Transverse colon (tissue), 4 donors: ENCODE measurements around the gene KHDC3L. TPM values are rescaled to one million over a fixed set of nuclear protein-coding genes. Genes with fewer than 3 reads are reported as not detected.

Source experiments
- DNase-seq: peaks from one replicate; pipeline ENCODE4 v3.0.0-alpha.2; 2019
- H3K27ac ChIP-seq, 4 donors: fragments of 200-600 bp; sonication (generic); 2 replicates each; pipeline ENCODE4 v1.5.1; 2016 to 2018; ENCODE audit warnings: inconsistent platforms in 4 of 4
- H3K27me3 ChIP-seq: fragments of 200-600 bp; sonication (generic); 2 replicates; pipeline ENCODE4 v1.5.1; 2017; ENCODE audit warnings: inconsistent platforms
- H3K36me3 ChIP-seq, 4 donors: fragments of 200-600 bp; sonication (generic); 2 replicates each; pipeline ENCODE4 v1.5.1; 2017 to 2019; ENCODE audit warnings: inconsistent platforms in 4 of 4
- H3K4me1 ChIP-seq, 4 donors: fragments of 200-600 bp; sonication (generic); 2 replicates each; pipeline ENCODE4 v1.5.1; 2017 to 2020; ENCODE audit warnings: inconsistent platforms in 4 of 4
- H3K4me3 ChIP-seq, 4 donors: fragments of 200-600 bp; sonication (generic); 1 replicate in 1 of 4; 2 replicates in 3 of 4; pipeline versions ENCODE4 v1.5.1 to v1.6.1; 2017 to 2019; ENCODE audit warnings: inconsistent platforms in 4 of 4
- H3K9me3 ChIP-seq, 2 donors: fragments of 200-600 bp; sonication (generic); 2 replicates each; pipeline ENCODE4 v1.5.1; 2017 to 2019; ENCODE audit warnings: inconsistent platforms in 2 of 2
- EP300 ChIP-seq: sonication (generic); formaldehyde crosslinking; IDR thresholded peaks from one replicate; pipeline ENCODE4 v1.6.1; 2017; ENCODE audit warnings: antibody characterized with exemption, low read depth
- POLR2A ChIP-seq: fragments of 450-650 bp; IDR thresholded peaks from one replicate; pipeline ENCODE4 v1.6.1; 2016; ENCODE audit warnings: antibody characterized with exemption, mild to moderate bottlenecking, moderate library complexity
- POLR2AphosphoS5 ChIP-seq, 3 donors: sonication (generic); formaldehyde crosslinking; IDR thresholded peaks; one replicate each; pipeline ENCODE4 v1.6.1; 2016; ENCODE audit warnings: antibody characterized with exemption in 3 of 3
- WGBS, 2 donors: methylation state at CpG; one replicate each; pipeline ENCODE4 v1.1.5; 2018; ENCODE audit warnings: low coverage in 1 of 2; 5-methylcytosine and 5-hydroxymethylcytosine counted together
- in situ Hi-C, 4 donors: fragments of 200-750 bp; cut with MboI; loops; one replicate each; pipeline versions ENCODE4 v1.15.0 to v1.15.1; 2017; ENCODE audit warnings: low sequenced_read_pairs in 3 of 4, low pct_ligation_motif_present in 1 of 4, low pct_unique_long_range_greater_than_20kb in 1 of 4
- intact Hi-C: fragments of 100-400 bp; cut with DNase I; formaldehyde crosslinking; loops from one replicate; pipeline ENCODE4 v1.15.1; 2023; ENCODE audit warnings: low total_unique reads
- total RNA-seq, 4 donors: library from RNA; depleted of rRNA; stranded (reverse); fragments of >200 nt; gene quantifications; one replicate each; pipeline ENCODE4 v1.1.0, GENCODE V29; 2016
- TF ChIP-seq, protein P1 (sequence below), 5 experiments: fragments of 200-600 bp in 3 of 5; fragments of 450-650 bp in 2 of 5; sonication (generic) in 3 of 5; IDR thresholded peaks; 1 replicate in 2 of 5; 2 replicates in 3 of 5; pipeline ENCODE4 v1.5.1; 2016 to 2017; ENCODE audit warnings: antibody characterized with exemption in 5 of 5, inconsistent platforms in 3 of 5, mild to moderate bottlenecking in 2 of 5, moderate library complexity in 1 of 5

Gene KHDC3L, protein sequence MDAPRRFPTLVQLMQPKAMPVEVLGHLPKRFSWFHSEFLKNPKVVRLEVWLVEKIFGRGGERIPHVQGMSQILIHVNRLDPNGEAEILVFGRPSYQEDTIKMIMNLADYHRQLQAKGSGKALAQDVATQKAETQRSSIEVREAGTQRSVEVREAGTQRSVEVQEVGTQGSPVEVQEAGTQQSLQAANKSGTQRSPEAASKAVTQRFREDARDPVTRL
- total RNA-seq: not detected

GRCh38 chr6:73362358-73362757 lies at the start of gene KHDC3L:
TSS of gene KHDC3L (plus strand) at chr6:73362658. CDS start at chr6:73362730, 72 bp downstream.
- H3K36me3 ChIP-seq: no peaks in the 10 kb centered on the region
- no peaks in the 10 kb centered on the region for H3K4me1 ChIP-seq
- no peaks in the 10 kb centered on the region for H3K27me3 ChIP-seq
- in situ Hi-C loops: no loop called here
- no peak for TF ChIP-seq POLR2AphosphoS5 (IDR thresholded peaks at IDR 0.05)
- no peaks in the 10 kb centered on the region for H3K9me3 ChIP-seq
- intact Hi-C loops: no loop called here
- no peak within 1 kb of the TSS for H3K4me3 ChIP-seq
- WGBS, 2 donors: 80 to 88% methylated on average over 1 to 23 of the region's 23 CpGs
- H3K27ac ChIP-seq: no peak within 1 kb of the TSS
- no peak for DNase-seq

DNA sequence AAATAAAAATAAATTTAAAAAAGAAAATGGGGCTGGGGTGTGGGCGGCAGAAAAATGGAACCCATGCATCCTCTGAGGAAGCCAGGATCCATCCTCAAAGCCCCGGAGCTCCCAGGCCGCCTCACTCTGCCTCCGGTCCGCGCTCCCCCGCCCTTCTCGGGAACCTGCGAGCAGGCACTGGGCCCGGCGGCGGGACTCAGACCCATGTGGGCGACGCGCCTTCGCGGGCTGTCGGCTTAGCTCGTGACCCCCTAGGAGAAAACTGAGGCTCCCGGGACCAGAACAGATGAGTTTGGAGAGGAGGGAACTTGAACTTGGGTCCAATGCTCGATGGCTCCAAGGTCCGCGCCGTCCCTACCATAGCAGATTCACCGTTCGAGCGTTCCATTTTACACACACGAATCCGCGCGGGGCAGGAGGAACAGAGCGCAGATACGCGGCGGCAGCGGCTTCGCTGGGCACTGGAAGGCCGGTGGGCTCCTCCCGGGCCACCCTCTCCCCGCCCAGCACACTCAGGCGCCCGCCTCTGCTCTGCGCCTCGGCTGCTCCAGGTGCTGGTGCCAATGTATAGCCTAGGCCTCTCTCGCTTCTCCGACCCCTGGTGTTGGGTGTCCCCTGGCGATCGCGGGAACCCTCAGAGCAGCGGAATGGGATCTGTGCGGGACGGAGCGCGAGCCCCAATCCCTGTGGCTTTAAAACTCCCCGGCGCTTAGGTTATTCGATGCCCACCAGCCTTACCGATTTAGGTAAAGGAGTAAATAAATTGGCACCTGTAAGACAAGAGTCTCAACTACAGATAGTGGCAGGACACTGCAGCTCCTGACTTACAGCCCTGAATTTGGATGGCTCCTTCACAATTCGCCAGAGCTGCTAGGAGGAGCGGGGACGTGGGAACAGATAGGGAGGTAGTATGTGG lies 47.6 kb upstream of the KHDC3L start:
- Histone ChIP-seq H3K4me3 (peak overlapping the region in 1 of 4 donors; percentile 2), H3K36me3 (no peaks in the 10 kb centered on the region), H3K27me3 (peaks cover 26% of the 10 kb centered on the region), H3K9me3 (peaks cover 0 to 6% of the 10 kb centered on the region in 2 donors), H3K4me1 (peaks cover 0 to 6% (median 3%) of the 10 kb centered on the region in 4 donors), H3K27ac (no peak overlapping the region)
- DNase-seq: no peak
- 58 to 100% methylated on average over 1 to 52 of the region's 61 CpGs for WGBS, 2 donors
- TF ChIP-seq, protein P1, sequence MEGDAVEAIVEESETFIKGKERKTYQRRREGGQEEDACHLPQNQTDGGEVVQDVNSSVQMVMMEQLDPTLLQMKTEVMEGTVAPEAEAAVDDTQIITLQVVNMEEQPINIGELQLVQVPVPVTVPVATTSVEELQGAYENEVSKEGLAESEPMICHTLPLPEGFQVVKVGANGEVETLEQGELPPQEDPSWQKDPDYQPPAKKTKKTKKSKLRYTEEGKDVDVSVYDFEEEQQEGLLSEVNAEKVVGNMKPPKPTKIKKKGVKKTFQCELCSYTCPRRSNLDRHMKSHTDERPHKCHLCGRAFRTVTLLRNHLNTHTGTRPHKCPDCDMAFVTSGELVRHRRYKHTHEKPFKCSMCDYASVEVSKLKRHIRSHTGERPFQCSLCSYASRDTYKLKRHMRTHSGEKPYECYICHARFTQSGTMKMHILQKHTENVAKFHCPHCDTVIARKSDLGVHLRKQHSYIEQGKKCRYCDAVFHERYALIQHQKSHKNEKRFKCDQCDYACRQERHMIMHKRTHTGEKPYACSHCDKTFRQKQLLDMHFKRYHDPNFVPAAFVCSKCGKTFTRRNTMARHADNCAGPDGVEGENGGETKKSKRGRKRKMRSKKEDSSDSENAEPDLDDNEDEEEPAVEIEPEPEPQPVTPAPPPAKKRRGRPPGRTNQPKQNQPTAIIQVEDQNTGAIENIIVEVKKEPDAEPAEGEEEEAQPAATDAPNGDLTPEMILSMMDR (IDR thresholded peaks at IDR 0.05): no peak
- TF ChIP-seq EP300 (no peak), POLR2A (no peak), POLR2AphosphoS5 (IDR thresholded peaks at IDR 0.05) (no peak)
- in situ Hi-C loops: no loop called here
- intact Hi-C loops: no loop called here

DNA sequence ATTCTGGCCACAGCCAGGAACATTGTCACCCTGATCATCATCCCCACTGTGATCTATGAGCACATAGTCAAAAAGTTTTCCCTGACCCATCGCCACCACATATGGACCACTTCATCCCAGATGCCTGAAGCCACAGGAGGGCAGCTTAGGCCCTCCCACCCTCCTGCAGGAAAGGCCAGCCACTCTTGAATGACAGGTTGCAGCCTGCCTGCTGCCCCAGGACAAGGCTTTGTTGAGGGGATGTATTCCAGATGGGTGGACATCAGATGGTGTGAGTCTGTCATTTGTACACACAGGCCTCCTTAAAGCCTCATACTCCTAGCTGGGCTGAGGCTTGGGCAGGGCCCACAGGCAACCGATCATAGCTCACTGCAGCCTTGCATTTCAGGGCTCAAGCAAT lies 39.1 kb upstream of the KHDC3L start:
- no peak overlapping the region for H3K4me3 ChIP-seq
- no peaks in the 10 kb centered on the region for H3K9me3 ChIP-seq
- WGBS, 2 donors: 97% methylated on average over 2 of the region's 2 CpGs; no CpG with 5 or more reads in 1 of the 2 donors
- intact Hi-C loops (no loop called here), in situ Hi-C loops (loop anchor here in 1 of 4 donors (10.0 kb wide), 1 partner anchor 919 kb away; no protein-coding TSS in a partner anchor)
- no peak for DNase-seq
- H3K36me3 ChIP-seq: no peaks in the 10 kb centered on the region
- H3K27ac ChIP-seq: no peak overlapping the region
- H3K27me3 ChIP-seq: no peaks in the 10 kb centered on the region
- H3K4me1 ChIP-seq: no peaks in the 10 kb centered on the region
- TF ChIP-seq POLR2AphosphoS5 (IDR thresholded peaks at IDR 0.05): no peak
- no peak for TF ChIP-seq POLR2A
- TF ChIP-seq, protein P1 (IDR thresholded peaks at IDR 0.05): no peak
- no peak for TF ChIP-seq EP300

- in situ Hi-C loops (loop anchor here in 2 of 4 donors (10.0 to 25.0 kb wide), 2 partner anchors 913 to 921 kb away; no protein-coding TSS in a partner anchor), intact Hi-C loops (no loop called here)
- WGBS, 2 donors: 93% methylated on average over 3 of the region's 3 CpGs
- no peaks in the 10 kb centered on the region for H3K27me3 ChIP-seq
- H3K4me1 ChIP-seq: no peaks in the 10 kb centered on the region
- no peaks in the 10 kb centered on the region for H3K36me3 ChIP-seq
- no peak for DNase-seq
- no peak overlapping the region for H3K27ac ChIP-seq
- no peaks in the 10 kb centered on the region for H3K9me3 ChIP-seq
- H3K4me3 ChIP-seq: no peak overlapping the region
- TF ChIP-seq, protein P1 (IDR thresholded peaks at IDR 0.05): no peak
- no peak for TF ChIP-seq POLR2A
- TF ChIP-seq EP300: no peak
- TF ChIP-seq POLR2AphosphoS5 (IDR thresholded peaks at IDR 0.05): no peak
Observed at GRCh38 chr6:73325656-73326055, 36.8 kb upstream of the KHDC3L start.
